ENCODE data around the gene HS3ST5.
A peak's percentile ranks its signal among the peaks of the same experiment; 100 is the strongest.
"Not testable (repeated sequence)": the region's sequence is repeated elsewhere in the genome, so short reads cannot be mapped to it uniquely, and the experiment has no call there.

Gene HS3ST5

GRCh38 chr6:114084327-114084890 is 258.4 kb downstream of the HS3ST5 start:
- no peak for DNase-seq (ENCODE audit: low read depth)
- no peak for TF ChIP-seq CTCF (IDR thresholded peaks at IDR 0.05; ENCODE audit: insufficient read depth, low read depth, low read length, missing control alignments)
- no peak overlapping the region for H3K4me3 ChIP-seq (ENCODE audit: low read length)

GRCh38 chr6:114083251-114083650 is 259.6 kb downstream of the HS3ST5 start:
- DNase-seq (ENCODE audit: low read depth): no peak
- TF ChIP-seq CTCF (IDR thresholded peaks at IDR 0.05; ENCODE audit: insufficient read depth, low read depth, low read length, missing control alignments): no peak
- H3K4me3 ChIP-seq (ENCODE audit: low read length): no peak overlapping the region

GRCh38 chr6:114081730-114082129 is 261.1 kb downstream of the HS3ST5 start:
- no peak overlapping the region for H3K4me3 ChIP-seq (ENCODE audit: low read length)
- no peak for DNase-seq (ENCODE audit: low read depth)
- no peak for TF ChIP-seq CTCF (IDR thresholded peaks at IDR 0.05; ENCODE audit: insufficient read depth, low read depth, low read length, missing control alignments)

- no peak overlapping the region for H3K4me3 ChIP-seq (ENCODE audit: low read length)
- peak; percentile 2 for DNase-seq (ENCODE audit: low read depth)
- TF ChIP-seq CTCF (IDR thresholded peaks at IDR 0.05; ENCODE audit: insufficient read depth, low read depth, low read length, missing control alignments): no peak
Measured at GRCh38 chr6:114080891-114081510, 261.8 kb downstream of the HS3ST5 start.

- not testable (repeated sequence) for H3K4me3 ChIP-seq (ENCODE audit: low read length); DNase-seq (ENCODE audit: low read depth)
Measured at GRCh38 chr6:114080410-114080809, 262.4 kb downstream of the HS3ST5 start.

GRCh38 chr6:114075777-114076176 is 267.0 kb downstream of the HS3ST5 start:
- no peak for DNase-seq (ENCODE audit: low read depth)
- no peak for TF ChIP-seq CTCF (IDR thresholded peaks at IDR 0.05; ENCODE audit: insufficient read depth, low read depth, low read length, missing control alignments)
- H3K4me3 ChIP-seq (ENCODE audit: low read length): no peak overlapping the region

GRCh38 chr6:114075300-114075699 is 267.5 kb downstream of the HS3ST5 start:
- TF ChIP-seq CTCF (IDR thresholded peaks at IDR 0.05; ENCODE audit: insufficient read depth, low read depth, low read length, missing control alignments): no peak
- DNase-seq (ENCODE audit: low read depth): no peak
- no peak overlapping the region for H3K4me3 ChIP-seq (ENCODE audit: low read length)

Measured in epithelial cell of esophagus (primary cell).